Posterior vena cava (tissue), 2 donors: Measurements from ENCODE around the gene CCNB1. TPM values are rescaled to one million over a fixed set of nuclear protein-coding genes. Genes with fewer than 3 reads are reported as not detected.

ENCODE experiments used
- total RNA-seq, 2 donors: library from RNA; stranded (reverse); fragmentation: NEBNext Ultra II Directional; extraction: Animal tissue kit (Norgen Biotek cat#: 25700); gene quantifications; one replicate each; pipeline ENCODE4 v1.2.1, GENCODE V29; 2021
- donor health status: DM: yes; HTN: yes; CAD: no.
- donor health status: DM: yes; HTN: yes; CAD: no.

The CCNB1 gene
- total RNA-seq, 2 donors from 2014 or later, result 2.4 to 2.7 TPM

Other genes with a start within 250 kb of the CCNB1 start
- 10 to 100 TPM; 43.7 to 47.3 TPM for gene SLC30A5, start 73.1 kb upstream of the CCNB1 start, total RNA-seq
- 1 to 10 TPM; 1.9 to 3.0 TPM for gene CENPH, start 22.4 kb downstream of the CCNB1 start, total RNA-seq
- gene CDK7, start 67.7 kb downstream of the CCNB1 start, total RNA-seq, result 10 to 100 TPM; 14.6 to 19.5 TPM
- 1 to 10 TPM; 3.6 to 5.8 TPM for gene CCDC125, start 165.7 kb downstream of the CCNB1 start, total RNA-seq
- 10 to 100 TPM; 31.9 to 36.1 TPM for gene AK6, start 202.4 kb downstream of the CCNB1 start, total RNA-seq
- gene TAF9, start 202.4 kb downstream of the CCNB1 start, total RNA-seq, result 10 to 100 TPM; 30.9 to 35.6 TPM
- 10 to 100 TPM; 17.8 to 18.2 TPM for gene RAD17, start 202.7 kb downstream of the CCNB1 start, total RNA-seq
- gene MARVELD2, start 248.0 kb downstream of the CCNB1 start, total RNA-seq, result under 1 TPM; 0.56 to 1.00 TPM